ENCODE data around the gene JAG1. TPM values are rescaled to one million over a fixed set of nuclear protein-coding genes. Genes with fewer than 3 reads are reported as not detected.

JAG1 gene
- total and polyA plus RNA-seq, 2 donors from 2014 or later = 18.0 to 132 TPM

DNA sequence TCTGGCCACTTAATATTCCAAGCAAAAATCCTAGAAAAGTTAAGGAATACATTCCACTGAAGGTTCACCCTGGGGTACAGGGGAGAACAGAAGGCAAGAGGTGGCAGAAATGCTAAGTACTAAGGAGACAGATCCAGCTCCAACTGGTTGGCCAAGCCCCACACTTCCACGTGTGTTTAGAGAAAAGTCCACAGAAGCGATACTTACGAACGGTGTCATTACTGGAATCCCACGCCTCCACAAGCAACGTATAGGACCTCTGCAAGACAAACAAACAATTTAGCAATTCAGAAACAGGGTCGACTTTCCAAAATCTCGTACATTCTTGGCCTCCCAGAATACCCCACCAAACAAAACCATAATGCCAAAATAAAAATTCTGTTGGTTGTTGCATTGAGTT is 10.0 kb downstream of the JAG1 start:
- H3K27me3 ChIP-seq (ENCODE audit: control insufficient read depth, insufficient read depth, low read length) = no peaks in the 10 kb centered on the region
- TF ChIP-seq, protein P1, sequence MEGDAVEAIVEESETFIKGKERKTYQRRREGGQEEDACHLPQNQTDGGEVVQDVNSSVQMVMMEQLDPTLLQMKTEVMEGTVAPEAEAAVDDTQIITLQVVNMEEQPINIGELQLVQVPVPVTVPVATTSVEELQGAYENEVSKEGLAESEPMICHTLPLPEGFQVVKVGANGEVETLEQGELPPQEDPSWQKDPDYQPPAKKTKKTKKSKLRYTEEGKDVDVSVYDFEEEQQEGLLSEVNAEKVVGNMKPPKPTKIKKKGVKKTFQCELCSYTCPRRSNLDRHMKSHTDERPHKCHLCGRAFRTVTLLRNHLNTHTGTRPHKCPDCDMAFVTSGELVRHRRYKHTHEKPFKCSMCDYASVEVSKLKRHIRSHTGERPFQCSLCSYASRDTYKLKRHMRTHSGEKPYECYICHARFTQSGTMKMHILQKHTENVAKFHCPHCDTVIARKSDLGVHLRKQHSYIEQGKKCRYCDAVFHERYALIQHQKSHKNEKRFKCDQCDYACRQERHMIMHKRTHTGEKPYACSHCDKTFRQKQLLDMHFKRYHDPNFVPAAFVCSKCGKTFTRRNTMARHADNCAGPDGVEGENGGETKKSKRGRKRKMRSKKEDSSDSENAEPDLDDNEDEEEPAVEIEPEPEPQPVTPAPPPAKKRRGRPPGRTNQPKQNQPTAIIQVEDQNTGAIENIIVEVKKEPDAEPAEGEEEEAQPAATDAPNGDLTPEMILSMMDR (IDR thresholded peaks at IDR 0.05; ENCODE audit: borderline replicate concordance, extremely low read depth, insufficient read depth) = no peak
- H3K27ac ChIP-seq (ENCODE audit: low read depth in 2 of 2, low read length in 2 of 2) = no peak overlapping the region
- intact Hi-C loops (cut with DNase I) = no loop called here
- no peak overlapping the region for H3K9ac ChIP-seq (ENCODE audit: low read length in 3 of 3)
- H3K4me3 ChIP-seq (ENCODE audit: low read length in 3 of 3) = no peak overlapping the region
- peaks cover 7 to 48% (median 9%) of the 10 kb centered on the region in 3 donors for H3K36me3 ChIP-seq (ENCODE audit: control insufficient read depth in 2 of 3, insufficient read depth in 3 of 3, low read length in 3 of 3)
- peak in 1 of 5 donors; percentile 26 for DNase-seq
- H3K4me1 ChIP-seq (ENCODE audit: control insufficient read depth in 2 of 3, insufficient read depth in 2 of 3, low read depth in 1 of 3, low read length in 3 of 3) = peaks cover 8 to 50% (median 28%) of the 10 kb centered on the region in 3 donors
- no peak for FAIRE-seq
- no peaks in the 10 kb centered on the region for H3K9me3 ChIP-seq (ENCODE audit: control insufficient read depth in 2 of 3, insufficient read depth in 1 of 3, low read length in 3 of 3)

DNA sequence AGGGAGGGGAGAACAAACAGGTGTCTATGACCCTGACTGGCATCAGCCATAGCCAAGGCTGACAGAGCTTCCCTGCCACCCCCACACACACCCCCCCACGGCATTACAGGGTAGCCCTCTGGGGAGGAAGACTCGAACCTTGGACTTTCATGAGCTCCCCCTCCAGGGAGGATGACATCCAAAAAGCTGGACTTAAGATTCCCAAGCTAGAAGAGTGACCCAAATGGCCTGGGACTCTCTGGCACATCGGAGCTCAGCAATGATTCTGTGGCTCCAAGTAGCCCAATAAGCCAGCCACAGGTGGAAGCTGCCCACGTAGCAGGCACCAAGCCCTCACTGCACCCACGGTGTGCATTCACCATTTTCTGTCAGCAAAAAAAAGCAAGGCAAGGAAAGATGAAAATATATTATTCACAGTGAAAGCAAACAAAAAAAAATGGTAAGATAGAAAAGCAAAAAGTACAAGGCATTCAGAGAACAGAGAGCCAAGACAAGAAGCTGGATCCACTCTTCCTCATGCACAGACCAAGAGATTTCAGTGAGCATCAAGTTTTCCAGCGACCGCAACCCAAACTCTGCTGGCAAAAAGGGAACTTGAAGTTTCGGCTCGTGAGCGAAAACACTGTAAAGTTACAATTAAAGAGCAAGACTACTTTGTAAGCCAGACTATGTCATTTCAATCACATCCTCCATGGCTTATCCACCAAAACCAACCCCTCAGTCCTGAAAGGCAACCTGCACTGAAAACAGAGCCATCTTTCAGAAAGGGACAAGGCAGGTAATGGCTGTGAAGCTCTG is 10.9 kb downstream of the JAG1 start:
- H3K4me1 ChIP-seq (ENCODE audit: control insufficient read depth in 2 of 3, insufficient read depth in 2 of 3, low read depth in 1 of 3, low read length in 3 of 3) = peaks cover 8 to 55% (median 28%) of the 10 kb centered on the region in 3 donors

DNA sequence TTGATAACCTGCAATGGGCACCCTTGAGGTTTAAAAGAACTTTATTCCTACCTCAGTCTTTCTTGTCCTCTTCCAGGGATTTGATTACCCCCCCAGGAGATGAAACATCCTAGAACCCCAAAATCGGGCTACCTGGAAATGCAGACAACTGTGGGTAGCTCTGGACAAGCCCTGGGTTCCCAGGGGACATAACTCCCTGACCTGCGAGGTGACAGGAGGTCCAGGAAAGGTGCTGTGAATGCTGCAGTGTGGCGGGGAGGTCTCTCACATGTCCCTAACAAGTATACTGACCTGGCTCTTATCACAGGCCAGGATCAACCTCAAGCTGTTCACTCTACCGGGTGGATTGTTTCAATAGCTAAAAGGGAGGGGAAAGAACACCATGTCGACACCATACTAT is 11.6 kb downstream of the JAG1 start:
- no peak overlapping the region for H3K27ac ChIP-seq (ENCODE audit: low read depth in 2 of 2, low read length in 2 of 2)
- peaks cover 5 to 48% (median 26%) of the 10 kb centered on the region in 3 donors for H3K4me1 ChIP-seq (ENCODE audit: control insufficient read depth in 2 of 3, insufficient read depth in 2 of 3, low read depth in 1 of 3, low read length in 3 of 3)
- peak in 1 of 5 donors; percentile 25 for DNase-seq
- no peak overlapping the region for H3K9ac ChIP-seq (ENCODE audit: low read length in 3 of 3)
- no peaks in the 10 kb centered on the region for H3K27me3 ChIP-seq (ENCODE audit: control insufficient read depth, insufficient read depth, low read length)
- H3K9me3 ChIP-seq (ENCODE audit: control insufficient read depth in 2 of 3, insufficient read depth in 1 of 3, low read length in 3 of 3) = no peaks in the 10 kb centered on the region
- TF ChIP-seq, protein P1 (IDR thresholded peaks at IDR 0.05; ENCODE audit: borderline replicate concordance, extremely low read depth, insufficient read depth) = no peak
- no peak overlapping the region for H3K4me3 ChIP-seq (ENCODE audit: low read length in 3 of 3)
- no peak for FAIRE-seq
- peaks cover 9 to 52% (median 18%) of the 10 kb centered on the region in 3 donors for H3K36me3 ChIP-seq (ENCODE audit: control insufficient read depth in 2 of 3, insufficient read depth in 3 of 3, low read length in 3 of 3)
- intact Hi-C loops (cut with DNase I) = no loop called here

More for the DNA sequence above, 10.9 kb downstream of the JAG1 start:
- DNase-seq = peak in 1 of 5 donors; percentile 28
- no peaks in the 10 kb centered on the region for H3K27me3 ChIP-seq (ENCODE audit: control insufficient read depth, insufficient read depth, low read length)
- intact Hi-C loops (cut with DNase I) = no loop called here
- H3K4me3 ChIP-seq (ENCODE audit: low read length in 3 of 3) = no peak overlapping the region
- FAIRE-seq = no peak
- TF ChIP-seq, protein P1 (IDR thresholded peaks at IDR 0.05; ENCODE audit: borderline replicate concordance, extremely low read depth, insufficient read depth) = no peak
- no peak overlapping the region for H3K9ac ChIP-seq (ENCODE audit: low read length in 3 of 3)
- no peak overlapping the region for H3K27ac ChIP-seq (ENCODE audit: low read depth in 2 of 2, low read length in 2 of 2)
- no peaks in the 10 kb centered on the region for H3K9me3 ChIP-seq (ENCODE audit: control insufficient read depth in 2 of 3, insufficient read depth in 1 of 3, low read length in 3 of 3)
- peaks cover 9 to 45% (median 15%) of the 10 kb centered on the region in 3 donors for H3K36me3 ChIP-seq (ENCODE audit: control insufficient read depth in 2 of 3, insufficient read depth in 3 of 3, low read length in 3 of 3)
